ENCODE data around the gene CFAP68. TPM values are rescaled to one million over a fixed set of nuclear protein-coding genes. Genes with fewer than 3 reads are reported as not detected.

CFAP68 gene
- total and polyA plus RNA-seq, 2 of the 13 experiments (the other 11 are each of a cell fraction or from before 2014, with no cell fraction given) = 22.2 to 25.6 TPM

- TF ChIP-seq ZNF253 (CRISPR knock-in tag; IDR thresholded peaks at IDR 0.05; ENCODE audit: borderline replicate concordance) (no peak), ZFP36 (IDR thresholded peaks at IDR 0.05; ENCODE audit: borderline replicate concordance, low read depth, low read length, partially characterized antibody) (no peak), HDAC1 (CRISPR knock-in tag; IDR thresholded peaks at IDR 0.05) (0 out of 2 replicates have a peak, but pooled peaks have one; percentile 24), ZNF430 (CRISPR knock-in tag; IDR thresholded peaks at IDR 0.05) (peak; percentile 91; the same call in 1 of the 2 replicates), ZNF510 (CRISPR knock-in tag; IDR thresholded peaks at IDR 0.05; ENCODE audit: low read depth) (peak; percentile 76; the same call in 1 of the 2 replicates), ZNF326 (CRISPR knock-in tag; IDR thresholded peaks at IDR 0.05; ENCODE audit: borderline replicate concordance) (no peak), MED1 (CRISPR knock-in tag; IDR thresholded peaks at IDR 0.05) (peak; percentile 50), ZSCAN9 (CRISPR knock-in tag; IDR thresholded peaks at IDR 0.05; ENCODE audit: borderline replicate concordance) (peak; percentile 73; the same call in 1 of the 2 replicates), RFX5 (IDR thresholded peaks at IDR 0.05; ENCODE audit: low read depth, low read length) (peak; percentile 7; the same call in 1 of the 2 replicates), ZNF468 (CRISPR knock-in tag; IDR thresholded peaks at IDR 0.05) (no peak), ZNF547 (CRISPR knock-in tag; IDR thresholded peaks at IDR 0.05) (peak; percentile 76; the same call in 1 of the 2 replicates), ARID5B (CRISPR knock-in tag; IDR thresholded peaks at IDR 0.05) (peak; percentile 58), ATF7-NPFF (CRISPR knock-in tag; IDR thresholded peaks at IDR 0.05; ENCODE audit: low read depth) (peak; percentile 62; the same call in 1 of the 2 replicates), ZNF3 (CRISPR knock-in tag; IDR thresholded peaks at IDR 0.05) (no peak), ZSCAN21 (CRISPR knock-in tag; IDR thresholded peaks at IDR 0.05; ENCODE audit: borderline replicate concordance) (peak; percentile 81; the same call in 1 of the 2 replicates)
- TF ChIP-seq, protein P1, sequence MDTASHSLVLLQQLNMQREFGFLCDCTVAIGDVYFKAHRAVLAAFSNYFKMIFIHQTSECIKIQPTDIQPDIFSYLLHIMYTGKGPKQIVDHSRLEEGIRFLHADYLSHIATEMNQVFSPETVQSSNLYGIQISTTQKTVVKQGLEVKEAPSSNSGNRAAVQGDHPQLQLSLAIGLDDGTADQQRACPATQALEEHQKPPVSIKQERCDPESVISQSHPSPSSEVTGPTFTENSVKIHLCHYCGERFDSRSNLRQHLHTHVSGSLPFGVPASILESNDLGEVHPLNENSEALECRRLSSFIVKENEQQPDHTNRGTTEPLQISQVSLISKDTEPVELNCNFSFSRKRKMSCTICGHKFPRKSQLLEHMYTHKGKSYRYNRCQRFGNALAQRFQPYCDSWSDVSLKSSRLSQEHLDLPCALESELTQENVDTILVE (CRISPR knock-in tag; IDR thresholded peaks at IDR 0.05) = no peak
- TF ChIP-seq, protein P2, sequence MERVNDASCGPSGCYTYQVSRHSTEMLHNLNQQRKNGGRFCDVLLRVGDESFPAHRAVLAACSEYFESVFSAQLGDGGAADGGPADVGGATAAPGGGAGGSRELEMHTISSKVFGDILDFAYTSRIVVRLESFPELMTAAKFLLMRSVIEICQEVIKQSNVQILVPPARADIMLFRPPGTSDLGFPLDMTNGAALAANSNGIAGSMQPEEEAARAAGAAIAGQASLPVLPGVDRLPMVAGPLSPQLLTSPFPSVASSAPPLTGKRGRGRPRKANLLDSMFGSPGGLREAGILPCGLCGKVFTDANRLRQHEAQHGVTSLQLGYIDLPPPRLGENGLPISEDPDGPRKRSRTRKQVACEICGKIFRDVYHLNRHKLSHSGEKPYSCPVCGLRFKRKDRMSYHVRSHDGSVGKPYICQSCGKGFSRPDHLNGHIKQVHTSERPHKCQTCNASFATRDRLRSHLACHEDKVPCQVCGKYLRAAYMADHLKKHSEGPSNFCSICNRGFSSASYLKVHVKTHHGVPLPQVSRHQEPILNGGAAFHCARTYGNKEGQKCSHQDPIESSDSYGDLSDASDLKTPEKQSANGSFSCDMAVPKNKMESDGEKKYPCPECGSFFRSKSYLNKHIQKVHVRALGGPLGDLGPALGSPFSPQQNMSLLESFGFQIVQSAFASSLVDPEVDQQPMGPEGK (CRISPR knock-in tag; IDR thresholded peaks at IDR 0.05) = peak; percentile 77
- TF ChIP-seq, protein P3, sequence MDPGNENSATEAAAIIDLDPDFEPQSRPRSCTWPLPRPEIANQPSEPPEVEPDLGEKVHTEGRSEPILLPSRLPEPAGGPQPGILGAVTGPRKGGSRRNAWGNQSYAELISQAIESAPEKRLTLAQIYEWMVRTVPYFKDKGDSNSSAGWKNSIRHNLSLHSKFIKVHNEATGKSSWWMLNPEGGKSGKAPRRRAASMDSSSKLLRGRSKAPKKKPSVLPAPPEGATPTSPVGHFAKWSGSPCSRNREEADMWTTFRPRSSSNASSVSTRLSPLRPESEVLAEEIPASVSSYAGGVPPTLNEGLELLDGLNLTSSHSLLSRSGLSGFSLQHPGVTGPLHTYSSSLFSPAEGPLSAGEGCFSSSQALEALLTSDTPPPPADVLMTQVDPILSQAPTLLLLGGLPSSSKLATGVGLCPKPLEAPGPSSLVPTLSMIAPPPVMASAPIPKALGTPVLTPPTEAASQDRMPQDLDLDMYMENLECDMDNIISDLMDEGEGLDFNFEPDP (CRISPR knock-in tag; conservative IDR thresholded peaks at IDR 0.05) = no peak
Observed at GRCh38 chr11:111926505-111927391, 47.4 kb downstream of the CFAP68 start (continued).
